Gastrocnemius medialis (tissue), 4 donors: Measurements from ENCODE around the gene HES2. TPM values are rescaled to one million over a fixed set of nuclear protein-coding genes. Genes with fewer than 3 reads are reported as not detected.
"Not testable (repeated sequence)": the region's sequence is repeated elsewhere in the genome, so short reads cannot be mapped to it uniquely, and the experiment has no call there.

Experiments
- ATAC-seq, 2 donors: fragments of 150-250 bp; one replicate each; pipeline ENCODE4 v1.9.1; 2016
- DNase-seq, 2 donors: peaks; one replicate each; pipeline ENCODE4 v3.0.0-alpha.2; 2019
- H3K27ac ChIP-seq, 4 donors: fragments of 200-600 bp; sonication (generic); 1 replicate in 1 of 4; 2 replicates in 3 of 4; pipeline ENCODE4 v1.5.1; 2016 to 2018; ENCODE audit warnings: mild to moderate bottlenecking in 2 of 4, moderate library complexity in 1 of 4
- H3K27me3 ChIP-seq, 3 donors: fragments of 200-600 bp; sonication (generic) in 2 of 3; 1 replicate in 1 of 3; 2 replicates in 2 of 3; pipeline versions ENCODE4 v1.5.1 to v1.6.0; 2016 to 2019; ENCODE audit warnings: mild to moderate bottlenecking in 1 of 3, moderate library complexity in 1 of 3
- H3K36me3 ChIP-seq, 2 donors: fragments of 200-600 bp; sonication (generic) in 1 of 2; one replicate each; pipeline ENCODE4 v1.5.1; 2017 to 2018
- H3K4me1 ChIP-seq, 2 donors: fragments of 200-600 bp; sonication (generic) in 1 of 2; one replicate each; pipeline ENCODE4 v1.5.1; 2016 to 2017; ENCODE audit warnings: mild to moderate bottlenecking in 2 of 2
- H3K4me3 ChIP-seq, 4 donors: fragments of 200-600 bp; sonication (generic) in 3 of 4; 1 replicate in 1 of 4; 2 replicates in 3 of 4; pipeline ENCODE4 v1.5.1; 2016 to 2019; ENCODE audit warnings: mild to moderate bottlenecking in 2 of 4
- H3K9me3 ChIP-seq, 3 donors: fragments of 200-600 bp; sonication (generic) in 2 of 3; 1 replicate in 1 of 3; 2 replicates in 2 of 3; pipeline ENCODE4 v1.5.1; 2016 to 2019
- CTCF ChIP-seq, 5 experiments: fragments of 450-650 bp in 3 of 5; fragments of 200-600 bp in 2 of 5; sonication (generic) in 2 of 5; IDR thresholded peaks in 4 of 5; conservative IDR thresholded peaks in 1 of 5; 1 replicate in 4 of 5; 2 replicates in 1 of 5; pipeline ENCODE4 v1.5.1; 2016 to 2019; ENCODE audit warnings: antibody characterized with exemption in 5 of 5, mild to moderate bottlenecking in 3 of 5, moderate library complexity in 3 of 5
- POLR2A ChIP-seq, 2 donors: fragments of 450-650 bp; IDR thresholded peaks; one replicate each; pipeline ENCODE4 v1.6.1; 2017; ENCODE audit warnings: antibody characterized with exemption in 2 of 2, mild to moderate bottlenecking in 2 of 2, moderate library complexity in 2 of 2
- in situ Hi-C, 4 donors: fragments of 200-750 bp; cut with MboI; loops; one replicate each; pipeline versions ENCODE4 v1.15.0 to v1.8.0; 2017; ENCODE audit warnings: low sequenced_read_pairs in 4 of 4
- intact Hi-C: fragments of 100-400 bp; cut with DNase I; formaldehyde crosslinking; loops from one replicate; pipeline ENCODE4 v1.15.1; 2023; ENCODE audit warnings: low total_unique reads
- total RNA-seq, 4 donors: library from RNA; depleted of rRNA; stranded (reverse); fragments of >200 nt; gene quantifications; one replicate each; pipeline versions ENCODE4 v1.1.0 to v1.2.3, GENCODE V29; 2016

The HES2 gene
- total RNA-seq, 4 donors from 2014 or later: 0.24 TPM; not detected in 3

- Histone ChIP-seq H3K36me3 (no peaks in the 10 kb centered on the region), H3K4me3 (no peak overlapping the region), H3K4me1 (no peaks in the 10 kb centered on the region), H3K27me3 (peaks cover 43 to 51% (median 43%) of the 10 kb centered on the region in 3 donors), H3K27ac (no peak overlapping the region), H3K9me3 (no peaks in the 10 kb centered on the region)
- in situ Hi-C loops (no loop called here), intact Hi-C loops (no loop called here)
- DNase-seq (no peak), ATAC-seq (no peak)
- TF ChIP-seq CTCF (IDR thresholded peaks at IDR 0.05 in 4 of 5, conservative IDR thresholded peaks at IDR 0.05 in 1 of 5) (no peak), POLR2A (IDR thresholded peaks at IDR 0.05) (no peak)
Measured at GRCh38 chr1:6460301-6461050, 40.8 kb upstream of the HES2 start.

- intact Hi-C loops (no loop called here), in situ Hi-C loops (no loop called here)
- TF ChIP-seq CTCF (IDR thresholded peaks at IDR 0.05 in 4 of 5, conservative IDR thresholded peaks at IDR 0.05 in 1 of 5): no peak
- TF ChIP-seq POLR2A (IDR thresholded peaks at IDR 0.05): no peak
- Histone ChIP-seq H3K4me3 (no peak overlapping the region), H3K4me1 (no peaks in the 10 kb centered on the region), H3K27me3 (peaks cover 44 to 53% (median 47%) of the 10 kb centered on the region in 3 donors), H3K9me3 (no peaks in the 10 kb centered on the region), H3K27ac (no peak overlapping the region), H3K36me3 (no peaks in the 10 kb centered on the region)
- ATAC-seq: no peak
- no peak for DNase-seq
Measured at GRCh38 chr1:6459850-6460265, 40.1 kb upstream of the HES2 start.

GRCh38 chr1:6456800-6457466 is 37.2 kb upstream of the HES2 start:
- peaks cover 0 to 2% of the 10 kb centered on the region in 2 donors for H3K4me1 ChIP-seq
- intact Hi-C loops (no loop called here), in situ Hi-C loops (no loop called here)
- TF ChIP-seq POLR2A (IDR thresholded peaks at IDR 0.05) (no peak), CTCF (IDR thresholded peaks at IDR 0.05 in 4 of 5, conservative IDR thresholded peaks at IDR 0.05 in 1 of 5) (no peak)
- ATAC-seq (no peak), DNase-seq (no peak)
- H3K27ac ChIP-seq: no peak overlapping the region
- H3K9me3 ChIP-seq: no peaks in the 10 kb centered on the region
- H3K36me3 ChIP-seq: no peaks in the 10 kb centered on the region
- H3K4me3 ChIP-seq: no peak overlapping the region
- peaks cover 63 to 73% (median 63%) of the 10 kb centered on the region in 3 donors for H3K27me3 ChIP-seq

- H3K4me1 ChIP-seq, H3K9me3 ChIP-seq, ATAC-seq, H3K27ac ChIP-seq, intact Hi-C loops, in situ Hi-C loops, H3K4me3 ChIP-seq, DNase-seq, H3K36me3 ChIP-seq: not testable (repeated sequence)
- peaks cover 71 to 75% (median 72%) of the 10 kb centered on the region in 3 donors for H3K27me3 ChIP-seq
Measured at GRCh38 chr1:6455752-6456520, 36.2 kb upstream of the HES2 start.
